DMS114 treated with DMSO at 0.1 percent for 48 hours (cell line): Measurements from ENCODE around the gene CHORDC1.
A peak's percentile ranks its signal among the peaks of the same experiment; 100 is the strongest.
"Not testable (repeated sequence)": the region's sequence is repeated elsewhere in the genome, so short reads cannot be mapped to it uniquely, and the experiment has no call there.

ENCODE experiments used
- DNase-seq: peaks from one replicate; lab custom pipeline; 2025; ENCODE audit not compliant: unreplicated experiment; lab: John Stamatoyannopoulos, UW

CHORDC1 gene

DNA sequence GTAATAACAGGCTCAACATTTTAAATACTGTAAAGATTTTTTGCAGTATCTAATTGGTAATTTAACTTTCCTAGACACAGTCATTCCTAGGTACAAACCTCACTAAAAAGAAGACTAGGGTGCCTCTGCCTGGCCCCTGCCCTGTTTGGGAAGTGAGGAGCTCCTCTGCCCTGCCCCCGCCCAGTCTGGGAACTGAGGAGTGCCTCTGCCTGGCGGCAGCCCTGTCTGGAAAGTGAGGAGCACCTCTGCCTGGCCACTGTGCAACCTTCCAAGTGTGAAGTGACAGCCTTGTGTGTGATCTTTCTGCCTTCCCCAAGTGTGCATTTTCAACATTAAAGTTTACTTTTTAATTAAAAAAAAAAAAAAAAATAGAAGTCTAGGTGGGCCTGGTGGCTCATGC, 4.2 kb downstream of the CHORDC1 start:
- no peak for DNase-seq

DNA sequence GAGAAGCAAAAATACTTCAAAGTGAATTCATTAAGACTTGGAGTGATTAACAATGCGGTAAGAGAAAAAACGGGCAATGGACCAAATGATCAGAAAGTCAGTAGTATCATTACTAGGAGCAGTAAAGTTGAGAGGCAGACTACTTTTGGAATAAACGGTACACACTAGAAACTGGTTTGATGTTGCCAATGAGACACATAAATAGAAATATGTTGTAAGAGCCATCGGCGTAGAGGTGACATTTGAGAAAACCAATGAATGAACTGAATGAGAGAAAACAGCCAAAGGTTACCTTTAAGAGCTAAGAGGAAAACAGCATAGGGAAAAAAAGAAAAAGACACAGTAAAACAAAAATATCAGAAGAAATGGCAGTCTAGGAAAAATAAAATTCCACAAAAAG, 6.2 kb downstream of the CHORDC1 start:
- no peak for DNase-seq

DNA sequence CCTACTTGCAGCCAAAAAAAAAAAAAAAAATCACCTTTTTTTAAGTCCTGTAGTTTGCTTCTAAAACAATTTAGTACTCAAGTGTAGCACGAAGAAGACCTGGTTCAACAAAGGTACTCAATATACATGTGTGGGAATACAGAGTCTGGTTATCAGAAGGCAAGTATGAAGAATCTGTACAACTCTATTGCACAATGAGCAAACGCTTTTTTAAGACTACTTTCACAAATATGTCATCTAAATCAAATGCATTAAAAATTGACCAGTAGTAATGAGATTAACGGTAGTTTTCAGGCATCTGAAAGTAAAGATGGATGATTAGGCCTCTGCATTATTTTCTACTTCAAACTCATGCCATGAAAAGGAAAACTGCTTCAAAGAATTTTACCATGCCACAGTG, 9.5 kb downstream of the CHORDC1 start:
- no peak for DNase-seq

DNA sequence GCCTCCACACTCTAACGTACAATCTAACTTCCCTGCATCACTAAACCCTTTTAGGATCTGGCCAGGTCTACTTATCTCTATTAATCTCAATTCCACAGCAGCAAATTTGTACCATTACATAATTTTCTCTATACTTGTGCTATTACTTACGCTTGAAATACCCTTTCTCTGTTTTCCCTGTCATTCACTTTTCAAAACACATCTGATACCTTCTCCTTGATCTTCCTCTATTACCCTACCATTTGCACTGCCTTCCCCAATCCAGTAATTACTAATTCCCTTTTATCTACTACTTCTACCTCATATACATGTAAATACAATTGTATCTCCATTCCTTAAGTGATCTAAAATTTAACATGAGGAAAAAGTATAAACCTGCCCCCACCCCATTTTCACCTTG, 14.0 kb downstream of the CHORDC1 start:
- no peak for DNase-seq

DNA sequence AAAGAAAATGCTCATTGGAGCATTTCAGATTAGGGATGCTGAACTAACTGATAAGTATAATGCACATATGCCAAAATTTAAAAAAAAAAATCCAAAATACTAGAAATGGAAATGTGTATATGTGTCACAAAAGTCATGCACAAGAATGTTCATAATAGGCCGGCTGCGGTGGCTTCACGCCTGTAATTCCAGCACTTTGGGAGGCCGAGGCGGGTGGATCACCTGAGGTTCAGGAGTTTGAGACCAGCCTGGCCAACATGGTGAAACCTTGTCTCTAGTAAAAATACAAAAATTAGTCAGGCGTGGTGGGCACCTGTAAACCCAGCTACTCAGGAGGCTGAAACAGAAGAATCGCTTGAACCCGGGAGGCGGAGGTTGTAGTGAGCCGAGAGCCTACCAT, 14.9 kb downstream of the CHORDC1 start:
- not testable (repeated sequence) for DNase-seq

DNA sequence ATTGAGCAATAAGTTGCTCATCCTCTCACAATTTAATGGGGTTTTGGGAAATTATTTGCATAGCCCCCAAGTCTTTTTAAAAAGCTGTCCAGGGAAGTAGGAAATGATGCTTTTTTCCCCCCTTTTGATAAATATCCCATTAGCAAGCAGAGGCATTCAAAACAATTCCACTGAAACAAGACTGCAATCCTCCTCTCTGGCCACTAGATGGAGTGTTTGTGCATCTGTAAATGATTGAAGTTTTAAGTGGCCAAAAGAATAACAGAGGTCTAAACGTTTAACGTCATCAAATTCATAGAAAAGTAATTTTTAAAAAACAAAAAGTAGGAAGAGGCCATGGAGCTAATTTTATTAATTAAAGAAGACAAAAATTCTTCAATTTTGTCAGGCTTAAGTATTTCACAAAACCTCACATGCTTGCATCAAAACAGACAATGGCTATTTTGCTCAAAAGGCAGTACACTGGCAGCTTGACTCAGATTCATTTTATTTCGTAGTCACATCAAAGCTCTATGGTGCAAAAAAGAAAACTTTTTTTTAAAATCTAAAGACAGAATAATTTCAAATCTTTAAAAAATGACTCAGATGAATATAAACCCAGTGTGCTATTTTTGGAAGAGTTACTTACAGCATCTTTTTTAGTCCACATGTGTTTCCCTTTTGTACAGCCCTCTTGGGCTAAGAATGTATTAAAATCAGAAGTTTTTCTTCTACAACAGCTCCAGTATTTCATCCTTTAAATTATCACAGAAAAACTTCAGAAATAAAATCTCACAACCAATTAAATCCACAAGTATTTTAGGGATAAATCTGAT, 17.8 kb downstream of the CHORDC1 start:
- peak; percentile 67 for DNase-seq

DNA sequence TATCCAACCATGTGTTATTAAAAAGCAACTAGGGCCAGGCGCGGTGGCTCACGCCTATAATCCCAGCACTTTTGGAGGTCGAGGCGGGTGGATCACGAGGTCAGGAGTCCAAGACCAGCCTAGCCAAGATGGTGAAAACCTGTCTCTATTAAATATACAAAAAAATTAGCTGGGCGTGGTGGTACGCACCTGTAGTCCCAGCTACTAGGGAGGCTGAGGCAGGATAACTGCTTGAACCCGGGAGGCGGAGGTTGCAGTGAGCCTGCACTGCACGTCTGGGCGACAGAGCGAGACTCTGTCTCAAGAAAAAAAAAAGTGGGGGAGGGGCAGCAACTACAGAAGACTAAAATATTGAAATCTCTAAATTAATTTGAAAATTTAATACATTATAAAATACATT, 18.4 kb downstream of the CHORDC1 start:
- DNase-seq = no peak

DNA sequence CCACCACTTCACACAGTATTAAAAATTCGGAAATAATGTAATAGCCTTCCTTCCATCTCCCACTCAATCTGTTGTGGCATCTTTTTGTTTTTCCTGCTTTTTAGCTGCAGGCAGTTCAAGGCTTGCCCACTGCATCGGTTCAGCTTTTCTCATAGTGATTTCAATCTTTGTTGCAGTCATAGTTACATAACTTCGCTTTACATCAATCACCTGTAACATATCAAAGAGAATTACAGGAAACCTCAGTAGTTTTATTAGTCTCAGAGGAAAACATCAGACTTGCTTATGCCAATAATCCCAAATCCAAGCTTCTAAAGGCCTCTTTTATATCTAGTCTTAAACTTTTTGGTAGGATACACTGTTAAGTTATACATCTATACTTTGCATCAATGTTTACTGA, 20.5 kb downstream of the CHORDC1 start:
- no peak for DNase-seq

DNA sequence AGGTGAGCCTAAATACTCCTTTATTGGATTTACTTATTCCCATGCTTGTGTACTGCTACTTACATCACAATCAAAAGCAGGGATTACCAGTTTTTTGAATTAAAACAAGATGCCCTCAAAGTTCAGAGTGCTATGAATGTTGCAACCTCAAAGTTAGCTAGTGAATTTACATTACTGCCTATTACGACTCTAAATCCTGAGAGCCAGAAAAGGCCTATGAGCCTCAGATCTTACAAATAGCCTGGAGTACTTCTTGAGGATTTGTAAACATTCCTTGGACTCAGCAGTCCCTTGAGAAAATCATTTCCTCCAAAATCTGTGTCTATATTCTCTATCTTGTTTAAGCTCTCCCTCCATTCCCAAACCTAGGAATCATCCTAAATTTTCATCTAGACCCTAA, 25.5 kb downstream of the CHORDC1 start:
- DNase-seq = no peak

DNA sequence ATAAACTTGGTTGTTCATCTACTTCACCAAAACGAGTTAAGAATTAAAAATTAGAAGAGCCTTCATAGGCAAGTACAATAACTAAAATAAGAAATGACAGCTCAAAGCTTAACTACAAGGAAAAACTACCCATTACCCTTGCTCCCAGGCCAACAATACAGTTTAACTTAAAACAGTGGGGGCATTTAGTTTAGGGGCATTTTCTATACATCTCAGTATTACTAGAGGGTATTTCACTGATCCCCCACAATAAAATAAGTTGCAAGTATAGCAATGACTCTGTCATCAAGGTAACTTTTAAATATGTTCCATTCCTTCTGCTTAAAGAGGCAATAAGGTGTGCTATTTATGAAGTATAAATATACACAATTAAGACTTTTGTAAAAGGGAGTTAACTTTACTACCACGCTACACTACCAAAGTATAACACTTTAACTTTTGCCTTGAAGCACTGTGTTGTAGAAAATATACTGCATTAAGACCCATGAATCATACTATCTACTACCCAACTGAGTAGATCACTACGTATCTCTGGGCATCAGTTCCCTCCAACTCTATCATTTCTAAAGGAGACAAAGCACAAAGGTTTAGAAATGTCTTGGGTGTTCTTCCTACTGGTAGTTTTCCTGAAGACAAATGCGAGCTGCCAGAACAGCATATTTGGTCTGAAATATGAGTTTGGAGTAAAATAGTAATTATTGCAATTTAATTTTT, 29.8 kb downstream of the CHORDC1 start:
- no peak for DNase-seq

DNA sequence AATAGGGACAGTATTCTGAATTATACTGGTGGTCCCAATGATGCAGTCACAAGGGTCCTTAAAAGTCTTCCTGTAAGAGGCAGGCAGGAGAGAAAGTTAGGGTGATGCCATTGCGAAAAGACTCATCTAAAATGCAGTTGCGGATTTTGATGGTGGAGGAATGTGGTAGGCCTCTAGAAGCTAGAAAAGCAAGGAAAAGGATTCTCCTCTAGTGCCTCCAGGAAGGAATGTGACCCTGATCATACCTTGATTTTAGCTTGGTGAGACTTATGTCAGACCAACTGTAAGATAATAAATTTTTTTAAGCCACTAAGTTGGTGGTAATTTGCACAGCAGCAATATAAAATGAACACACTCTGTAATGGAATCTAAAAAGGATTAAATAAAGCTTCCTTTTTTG, 33.8 kb downstream of the CHORDC1 start:
- no peak for DNase-seq

DNA sequence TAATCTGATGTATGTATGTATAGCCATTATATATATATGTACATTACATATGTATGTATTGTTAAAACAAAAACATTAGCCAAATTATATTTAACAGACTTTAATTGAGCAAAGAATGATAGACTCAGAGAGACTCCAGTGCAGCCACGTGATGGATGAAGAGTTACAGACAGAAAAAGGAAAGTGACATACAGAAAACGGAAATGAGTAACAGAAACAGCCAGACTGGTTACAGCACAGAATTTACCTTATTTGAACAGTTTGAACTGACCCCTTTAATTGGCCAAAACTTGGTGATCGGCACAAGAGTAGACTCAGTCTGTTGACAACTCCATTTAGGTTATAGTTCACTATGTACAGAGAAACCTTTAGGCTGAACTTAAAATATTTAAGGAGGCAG, 35.0 kb downstream of the CHORDC1 start:
- DNase-seq = no peak

DNA sequence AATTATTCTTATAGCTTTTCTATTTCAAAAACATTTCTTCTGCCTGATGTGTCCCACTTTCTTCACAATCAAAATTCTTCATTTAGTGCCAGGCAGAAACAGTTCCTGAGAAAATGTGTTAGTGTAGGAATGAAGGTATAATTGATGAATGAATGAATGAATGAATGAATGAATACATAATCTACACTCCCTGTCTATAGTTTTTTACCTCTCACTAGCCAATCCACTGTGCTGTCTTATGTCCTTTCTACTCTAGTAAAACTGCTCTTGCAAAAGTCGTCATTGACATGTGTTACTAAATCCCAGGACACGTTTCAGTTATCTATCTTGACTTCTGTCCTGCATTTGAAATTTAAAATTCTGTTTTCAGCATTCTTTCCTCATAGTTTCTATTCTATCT, 42.9 kb downstream of the CHORDC1 start:
- DNase-seq = no peak

DNA sequence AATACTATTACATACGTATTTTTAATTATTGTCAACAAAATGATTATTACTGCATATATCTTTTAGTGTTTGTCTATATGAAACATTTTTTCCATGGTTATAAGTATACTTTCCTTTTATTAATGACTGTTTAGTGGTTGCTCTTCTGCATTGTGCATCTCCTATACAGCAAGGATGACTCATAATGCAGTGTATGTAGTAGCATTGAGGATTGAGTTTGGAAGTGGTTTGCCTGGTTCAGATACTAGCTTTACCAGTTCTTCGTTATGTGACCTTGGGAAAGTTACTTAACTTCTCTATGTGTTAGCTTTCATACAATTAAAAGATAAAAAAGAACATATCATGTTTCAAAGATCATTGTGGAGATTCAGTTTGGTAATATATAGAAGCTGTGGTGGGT, 44.1 kb downstream of the CHORDC1 start:
- DNase-seq = no peak

DNA sequence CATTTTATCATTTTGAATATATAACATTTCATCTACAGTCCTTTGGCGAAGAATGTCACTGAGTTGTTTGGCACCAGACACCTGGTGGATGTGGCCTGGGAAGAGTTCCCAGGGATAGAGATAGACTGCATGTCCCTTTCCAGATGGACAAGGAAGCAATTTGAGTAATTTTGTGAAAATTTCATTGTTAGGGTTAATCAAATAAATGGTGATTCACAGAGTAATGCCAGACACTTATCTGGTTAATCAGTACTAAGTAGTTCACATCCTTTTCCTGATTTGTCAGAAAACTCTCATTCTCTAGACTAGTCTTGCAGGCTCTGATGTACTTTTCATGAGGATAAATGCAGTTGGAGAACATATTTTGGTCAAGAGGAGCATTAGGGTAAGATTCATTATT, 46.8 kb downstream of the CHORDC1 start:
- DNase-seq = no peak

DNA sequence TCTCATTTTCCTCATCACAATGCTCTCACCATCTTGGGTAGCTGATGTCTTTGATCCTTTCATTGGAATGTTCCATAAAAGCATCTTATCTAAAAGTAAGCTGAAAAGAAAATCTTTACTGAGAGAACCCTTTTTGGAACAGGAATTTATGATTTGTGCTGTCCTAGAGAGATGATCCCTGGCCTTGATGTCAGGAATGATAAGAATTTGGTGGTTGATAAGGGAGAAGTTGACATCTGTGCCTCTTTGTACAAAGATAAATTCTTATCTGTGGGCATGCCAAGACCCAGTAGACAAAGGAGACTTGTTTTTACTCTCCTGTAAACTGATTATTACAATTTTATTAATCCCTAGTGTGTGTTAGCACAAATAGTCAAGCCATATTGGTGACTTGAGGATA, 51.5 kb downstream of the CHORDC1 start:
- DNase-seq = no peak

DNA sequence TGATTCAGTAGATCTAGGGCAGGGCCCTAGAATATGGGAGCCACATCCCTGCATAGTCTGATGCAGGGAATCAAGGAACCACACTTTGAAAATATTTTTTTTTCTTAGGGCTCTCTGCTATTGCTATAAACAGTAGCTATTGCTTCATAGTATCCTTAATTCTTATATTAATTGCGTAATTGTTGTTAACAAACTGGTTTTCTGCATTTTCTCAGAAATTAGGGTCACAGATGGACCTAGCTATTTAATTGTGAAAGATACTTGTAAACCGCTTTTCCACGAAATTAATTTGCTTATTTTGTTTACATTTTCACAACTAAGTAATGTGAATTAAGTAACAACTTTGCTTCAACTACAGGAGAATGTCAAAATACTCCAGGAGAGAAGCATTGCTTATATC, 54.3 kb downstream of the CHORDC1 start:
- DNase-seq = no peak

DNA sequence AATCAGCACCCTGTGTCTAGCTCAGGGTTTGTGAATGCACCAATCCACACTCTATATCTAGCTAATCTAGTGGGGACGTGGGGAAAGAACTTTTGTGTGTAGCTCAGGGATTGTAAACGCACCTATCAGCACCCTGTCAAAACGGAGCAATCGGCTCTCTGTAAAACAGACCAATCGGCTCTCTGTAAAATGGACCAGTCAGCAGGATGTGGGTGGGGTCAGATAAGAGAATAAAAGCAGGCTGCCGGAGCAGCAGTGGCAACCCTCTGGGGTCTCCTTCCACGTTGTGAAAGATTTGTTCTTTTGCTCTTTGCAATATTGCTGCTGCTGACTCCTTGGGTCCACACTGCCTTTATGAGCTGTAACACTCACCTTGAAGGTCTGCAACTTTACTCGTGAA, 55.1 kb downstream of the CHORDC1 start:
- DNase-seq = not testable (repeated sequence)

DNA sequence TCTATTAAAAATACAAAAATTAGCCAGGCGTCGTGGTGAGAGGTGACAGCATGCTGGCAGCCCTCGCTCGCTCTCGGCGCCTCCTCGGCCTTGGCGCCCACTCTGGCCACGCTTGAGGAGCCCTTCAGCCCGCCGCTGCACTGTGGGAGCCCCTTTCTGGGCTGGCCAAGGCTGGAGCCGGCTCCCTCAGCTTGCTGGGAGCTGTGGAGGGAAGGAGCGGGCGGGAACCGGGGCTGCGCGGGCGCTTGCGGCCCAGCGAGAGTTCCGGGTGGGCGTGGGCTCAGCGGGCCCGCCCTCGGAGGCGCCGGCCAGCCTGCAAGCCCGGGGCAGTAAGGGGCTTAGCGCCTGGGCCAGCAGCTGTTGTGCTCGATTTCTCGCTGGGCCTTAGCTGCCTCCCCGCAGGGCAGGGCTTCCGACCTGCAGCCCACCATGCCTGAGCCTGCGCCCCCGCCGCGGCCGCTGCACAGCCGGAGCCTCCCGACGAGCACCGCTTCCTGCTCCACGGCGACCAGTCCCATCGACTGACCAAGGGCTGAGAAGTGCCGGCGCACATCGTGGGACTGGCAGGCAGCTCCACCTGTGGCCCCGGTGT, 55.8 kb downstream of the CHORDC1 start:
- not testable (repeated sequence) for DNase-seq
